Activated T-cell treated with anti-CD3 and anti-CD28 coated beads, Interleukin-2, amount 50 U/mL, for 72 hours (primary cell): ENCODE data around the gene STXBP4. TPM values are rescaled to one million over a fixed set of nuclear protein-coding genes. Genes with fewer than 3 reads are reported as not detected.

Experiments used
- ATAC-seq, 2 donors: fragments of 150-1000 bp; cut with Tn5 transposase; replicated peaks in 1 of 2; 2 replicates each; pipeline ENCODE4 v1.10.0; 2021; ENCODE audit warnings: moderate library complexity in 2 of 2, mild to moderate bottlenecking in 1 of 2
- DNase-seq, 2 donors: peaks; one replicate each; pipeline ENCODE4 v3.0.0; 2021 to 2022; ENCODE audit warnings: mixed read lengths in 1 of 2
- H3K27ac Mint-ChIP-seq: one replicate; pipeline ENCODE4 v1.8.0; 2022; ENCODE audit warnings: mild to moderate bottlenecking, moderate library complexity, mixed read lengths
- H3K27me3 Mint-ChIP-seq: one replicate; pipeline ENCODE4 v1.8.0; 2022; ENCODE audit warnings: low read depth, mixed read lengths
- H3K36me3 Mint-ChIP-seq, 2 donors: one replicate each; pipeline ENCODE4 v1.8.0; 2022; ENCODE audit warnings: mixed read lengths in 2 of 2, mild to moderate bottlenecking in 1 of 2; ENCODE audit not compliant: insufficient read depth in 2 of 2
- H3K4me1 Mint-ChIP-seq: one replicate; pipeline ENCODE4 v1.8.0; 2022; ENCODE audit warnings: low read depth, mixed read lengths
- H3K4me3 Mint-ChIP-seq, 2 donors: one replicate each; pipeline ENCODE4 v1.8.0; 2022; ENCODE audit warnings: mild to moderate bottlenecking in 2 of 2, mixed read lengths in 2 of 2, moderate library complexity in 2 of 2
- H3K9me3 Mint-ChIP-seq, 2 donors: one replicate each; pipeline ENCODE4 v1.8.0; 2022; ENCODE audit warnings: mixed read lengths in 2 of 2
- total RNA-seq, 2 donors: library from RNA; stranded (reverse); gene quantifications; one replicate each; pipeline ENCODE4 v1.2.3, GENCODE V29; 2022

STXBP4 gene
- total RNA-seq, 2 donors from 2014 or later = 6.3 to 6.4 TPM

- H3K9me3 Mint-ChIP-seq = no peaks in the 10 kb centered on the region
- DNase-seq (peak; percentile 42), ATAC-seq (peak; percentile 99 to 100)
- no peak overlapping the region for H3K27ac Mint-ChIP-seq
- H3K4me1 Mint-ChIP-seq = peaks cover 7% of the 10 kb centered on the region
- no peaks in the 10 kb centered on the region for H3K36me3 Mint-ChIP-seq
- H3K27me3 Mint-ChIP-seq = no peaks in the 10 kb centered on the region
- H3K4me3 Mint-ChIP-seq = no peak overlapping the region
Observed at GRCh38 chr17:55037828-55038227, 69.3 kb downstream of the STXBP4 start.

- H3K27me3 Mint-ChIP-seq = no peaks in the 10 kb centered on the region
- H3K4me3 Mint-ChIP-seq = no peak overlapping the region
- peak overlapping the region; percentile 85 for H3K27ac Mint-ChIP-seq
- H3K9me3 Mint-ChIP-seq = no peaks in the 10 kb centered on the region
- ATAC-seq (peak in 1 of 2 donors; percentile 27), DNase-seq (no peak)
- no peaks in the 10 kb centered on the region for H3K36me3 Mint-ChIP-seq
- peaks cover 7% of the 10 kb centered on the region for H3K4me1 Mint-ChIP-seq
Observed at GRCh38 chr17:55038291-55038690, 69.7 kb downstream of the STXBP4 start.

- H3K27me3 Mint-ChIP-seq = no peaks in the 10 kb centered on the region
- H3K4me1 Mint-ChIP-seq = peaks cover 7% of the 10 kb centered on the region
- H3K27ac Mint-ChIP-seq = no peak overlapping the region
- ATAC-seq (no peak), DNase-seq (no peak)
- H3K4me3 Mint-ChIP-seq = no peak overlapping the region
- H3K36me3 Mint-ChIP-seq = peaks cover 0 to 3% of the 10 kb centered on the region in 2 donors
- H3K9me3 Mint-ChIP-seq = no peaks in the 10 kb centered on the region
Observed at GRCh38 chr17:55040611-55041010, 72.0 kb downstream of the STXBP4 start.

GRCh38 chr17:55053855-55054254 is 85.3 kb downstream of the STXBP4 start:
- Mint-ChIP-seq H3K27me3 (no peaks in the 10 kb centered on the region), H3K9me3 (no peaks in the 10 kb centered on the region), H3K27ac (no peak overlapping the region), H3K4me1 (no peaks in the 10 kb centered on the region), H3K4me3 (no peak overlapping the region), H3K36me3 (no peaks in the 10 kb centered on the region)
- DNase-seq (no peak), ATAC-seq (no peak)

- Mint-ChIP-seq H3K4me3 (no peak overlapping the region), H3K9me3 (no peaks in the 10 kb centered on the region), H3K27ac (no peak overlapping the region), H3K27me3 (no peaks in the 10 kb centered on the region), H3K36me3 (no peaks in the 10 kb centered on the region), H3K4me1 (no peaks in the 10 kb centered on the region)
- no peak for DNase-seq
- no peak for ATAC-seq
Observed at GRCh38 chr17:55054429-55054828, 85.9 kb downstream of the STXBP4 start.

GRCh38 chr17:55056526-55056925 is 88.0 kb downstream of the STXBP4 start:
- H3K27ac Mint-ChIP-seq = no peak overlapping the region
- no peaks in the 10 kb centered on the region for H3K4me1 Mint-ChIP-seq
- no peak for ATAC-seq
- H3K27me3 Mint-ChIP-seq = no peaks in the 10 kb centered on the region
- H3K36me3 Mint-ChIP-seq = no peaks in the 10 kb centered on the region
- H3K4me3 Mint-ChIP-seq = no peak overlapping the region
- H3K9me3 Mint-ChIP-seq = no peaks in the 10 kb centered on the region
- no peak for DNase-seq

GRCh38 chr17:55057184-55057583 is 88.6 kb downstream of the STXBP4 start:
- Mint-ChIP-seq H3K4me3 (no peak overlapping the region), H3K9me3 (no peaks in the 10 kb centered on the region), H3K4me1 (no peaks in the 10 kb centered on the region), H3K36me3 (no peaks in the 10 kb centered on the region), H3K27me3 (no peaks in the 10 kb centered on the region), H3K27ac (no peak overlapping the region)
- ATAC-seq (no peak), DNase-seq (no peak)

- DNase-seq (no peak), ATAC-seq (no peak)
- Mint-ChIP-seq H3K4me1 (no peaks in the 10 kb centered on the region), H3K4me3 (no peak overlapping the region), H3K27me3 (no peaks in the 10 kb centered on the region), H3K27ac (no peak overlapping the region), H3K9me3 (no peaks in the 10 kb centered on the region), H3K36me3 (no peaks in the 10 kb centered on the region)
Observed at GRCh38 chr17:55059724-55060123, 91.2 kb downstream of the STXBP4 start.

- Mint-ChIP-seq H3K36me3 (no peaks in the 10 kb centered on the region), H3K27ac (peak overlapping the region; percentile 30), H3K4me3 (no peak overlapping the region), H3K27me3 (no peaks in the 10 kb centered on the region), H3K9me3 (no peaks in the 10 kb centered on the region), H3K4me1 (peaks cover 5% of the 10 kb centered on the region)
- ATAC-seq = no peak
- no peak for DNase-seq
Observed at GRCh38 chr17:55062921-55063320, 94.4 kb downstream of the STXBP4 start.

GRCh38 chr17:55063885-55064874 is 95.6 kb downstream of the STXBP4 start:
- no peaks in the 10 kb centered on the region for H3K27me3 Mint-ChIP-seq
- H3K27ac Mint-ChIP-seq = no peak overlapping the region
- H3K36me3 Mint-ChIP-seq = no peaks in the 10 kb centered on the region
- DNase-seq (no peak), ATAC-seq (no peak)
- peaks cover 5% of the 10 kb centered on the region for H3K4me1 Mint-ChIP-seq
- H3K9me3 Mint-ChIP-seq = no peaks in the 10 kb centered on the region
- no peak overlapping the region for H3K4me3 Mint-ChIP-seq

- no peaks in the 10 kb centered on the region for H3K9me3 Mint-ChIP-seq
- H3K4me3 Mint-ChIP-seq = no peak overlapping the region
- H3K36me3 Mint-ChIP-seq = no peaks in the 10 kb centered on the region
- peaks cover 5% of the 10 kb centered on the region for H3K4me1 Mint-ChIP-seq
- DNase-seq (no peak), ATAC-seq (peak; percentile 37 to 74)
- H3K27ac Mint-ChIP-seq = no peak overlapping the region
- no peaks in the 10 kb centered on the region for H3K27me3 Mint-ChIP-seq
Observed at GRCh38 chr17:55067697-55068439, 99.3 kb downstream of the STXBP4 start.

GRCh38 chr17:55068862-55069811 is 100.6 kb downstream of the STXBP4 start:
- H3K4me1 Mint-ChIP-seq = peaks cover 5% of the 10 kb centered on the region
- H3K36me3 Mint-ChIP-seq = no peaks in the 10 kb centered on the region
- H3K27me3 Mint-ChIP-seq = no peaks in the 10 kb centered on the region
- ATAC-seq (no peak), DNase-seq (no peak)
- H3K9me3 Mint-ChIP-seq = no peaks in the 10 kb centered on the region
- H3K4me3 Mint-ChIP-seq = no peak overlapping the region
- H3K27ac Mint-ChIP-seq = no peak overlapping the region
